HepG2 (cell line): Measurements from ENCODE around the gene HYDIN. TPM values are rescaled to one million over a fixed set of nuclear protein-coding genes. Genes with fewer than 3 reads are reported as not detected.

Source experiments
- ATAC-seq: fragments of 200-7000 bp; cut with Tn5 transposase; 3 replicates; pipeline ENCODE4 v1.9.1; 2020; ENCODE audit warnings: mild to moderate bottlenecking, moderate library complexity
- BruUV-seq: library from RNA; stranded (reverse); fragments of 400-500 nt; replicated peaks from 2 replicates; lab custom pipeline; 2021; lab: Mats Ljungman, UMichigan
- CTCF ChIA-PET: fragments of 300-600 bp; formaldehyde crosslinking; extraction: SDS; loops from one replicate; lab custom pipeline; 2021; ENCODE audit warnings: low total read pairs, inconsistent platforms, low intra/inter-chr PET ratio; lab: Yijun Ruan, JAX
- POLR2A ChIA-PET: fragments of 350-600 bp; sonication (Branson Sonifier 250); formaldehyde crosslinking; loops from one replicate; lab custom pipeline; 2020; ENCODE audit warnings: antibody characterized with exemption, inconsistent platforms; lab: Yijun Ruan, JAX
- DNase-seq: peaks from one replicate; pipeline ENCODE4 v3.0.0-alpha.2; 2015; ENCODE audit warnings: low spot score
- FAIRE-seq: peaks from 3 replicates; lab custom pipeline; 2011; peaks lifted over from hg19 to GRCh38; lab: Jason Lieb, UNC
- H2AFZ ChIP-seq: one replicate; pipeline ENCODE4 v1.6.1; 2011; ENCODE audit warnings: low read length, inconsistent platforms
- H3K27ac ChIP-seq: fragments of 300-600 bp; 3 replicates; pipeline ENCODE4 v1.8.0; 2011; ENCODE audit warnings: mixed run types, mild to moderate bottlenecking, mixed read lengths, low read length, inconsistent platforms; ENCODE audit not compliant: insufficient read depth; ENCODE audit errors: extremely low read length
- H3K27me3 ChIP-seq, 2 experiments: fragments of 200-600 bp in 1 of 2; 2 replicates in 1 of 2; 3 replicates in 1 of 2; pipeline versions ENCODE4 v1.6.0 to v1.8.0; 2011; ENCODE audit warnings: low read length in 2 of 2, mild to moderate bottlenecking in 2 of 2, moderate library complexity in 2 of 2, inconsistent platforms in 1 of 2; ENCODE audit not compliant: insufficient read depth in 2 of 2, control insufficient read depth in 1 of 2
- H3K36me3 ChIP-seq, 2 experiments: fragments of 200-600 bp in 1 of 2; replicated peaks in 1 of 2; 2 replicates in 1 of 2; 3 replicates in 1 of 2; pipeline versions ENCODE4 v1.5.1 to v1.8.0; 2011; ENCODE audit warnings: low read length in 2 of 2, inconsistent platforms in 1 of 2; ENCODE audit not compliant: insufficient read depth in 2 of 2, control insufficient read depth in 1 of 2
- H3K4me1 ChIP-seq: 2 replicates; pipeline ENCODE4 v1.5.1; 2012; ENCODE audit warnings: low read length, inconsistent platforms; ENCODE audit not compliant: insufficient read depth
- H3K4me2 ChIP-seq: 2 replicates; pipeline ENCODE4 v1.6.0; 2011; ENCODE audit warnings: low read depth, low read length, inconsistent platforms
- H3K4me3 ChIP-seq, 3 experiments: fragments of 200-600 bp in 1 of 3; sonication (generic), shearing (Covaris generic) in 1 of 3; replicated peaks in 1 of 3; 2 replicates each; pipeline ENCODE4 v1.5.1; 2011 to 2016; ENCODE audit warnings: low read length in 3 of 3, inconsistent platforms in 2 of 3, low read depth in 2 of 3, mild to moderate bottlenecking in 2 of 3, control low read depth in 1 of 3, mixed read lengths in 1 of 3; ENCODE audit not compliant: insufficient read depth in 1 of 3
- H3K79me2 ChIP-seq: one replicate; pipeline ENCODE4 v1.6.1; 2011; ENCODE audit warnings: low read length, inconsistent platforms; ENCODE audit not compliant: insufficient read depth
- H3K9ac ChIP-seq: 2 replicates; pipeline ENCODE4 v1.6.0; 2011; ENCODE audit warnings: mild to moderate bottlenecking, low read depth, low read length, inconsistent platforms; ENCODE audit not compliant: insufficient read depth
- H3K9me3 ChIP-seq: 2 replicates; pipeline ENCODE4 v1.5.1; 2012; ENCODE audit warnings: mild to moderate bottlenecking, low read length
- H4K20me1 ChIP-seq: 2 replicates; pipeline ENCODE4 v1.6.0; 2011; ENCODE audit warnings: inconsistent platforms, mild to moderate bottlenecking, low read length, moderate library complexity; ENCODE audit not compliant: insufficient read depth
- DMTF1 ChIP-seq: sonication (generic); formaldehyde crosslinking; IDR thresholded peaks from 2 replicates; pipeline ENCODE4 v1.4.0; 2020; ENCODE audit warnings: mild to moderate bottlenecking, missing genetic modification reagents
- ETS1 ChIP-seq: sonication (generic); formaldehyde crosslinking; IDR thresholded peaks from 2 replicates; pipeline ENCODE4 v1.4.0; 2020; ENCODE audit warnings: missing genetic modification reagents
- FLYWCH1 ChIP-seq: sonication (generic); formaldehyde crosslinking; IDR thresholded peaks from 2 replicates; pipeline ENCODE4 v1.8.1; 2023; ENCODE audit warnings: mild to moderate bottlenecking, missing genetic modification reagents
- FOSL1 ChIP-seq: sonication (generic); formaldehyde crosslinking; IDR thresholded peaks from 2 replicates; pipeline ENCODE4 v1.9.0; 2021; ENCODE audit warnings: missing genetic modification reagents, borderline replicate concordance
- KDM3A ChIP-seq: IDR thresholded peaks from 2 replicates; pipeline ENCODE4 v1.6.1; 2018; ENCODE audit warnings: low read depth, missing compliant biosample characterization
- NCOA5 ChIP-seq: sonication (generic); formaldehyde crosslinking; IDR thresholded peaks from 2 replicates; pipeline ENCODE4 v1.4.0; 2020; ENCODE audit warnings: missing genetic modification reagents
- NFIC ChIP-seq: IDR thresholded peaks from 2 replicates; pipeline ENCODE4 v1.6.1; 2012; ENCODE audit warnings: mild to moderate bottlenecking, low read length, inconsistent platforms
- NFKBIZ ChIP-seq: IDR thresholded peaks from 2 replicates; pipeline ENCODE4 v1.6.1; 2018; ENCODE audit warnings: missing genetic modification reagents, missing compliant biosample characterization
- PHF8 ChIP-seq: sonication (generic); formaldehyde crosslinking; IDR thresholded peaks from 2 replicates; pipeline ENCODE4 v1.5.0; 2020; ENCODE audit warnings: missing genetic modification reagents
- ZBTB10 ChIP-seq: sonication (generic); formaldehyde crosslinking; IDR thresholded peaks from 2 replicates; pipeline ENCODE4 v1.4.0; 2020; ENCODE audit warnings: missing genetic modification reagents, borderline replicate concordance
- ZNF761 ChIP-seq: sonication (generic); formaldehyde crosslinking; conservative IDR thresholded peaks from 2 replicates; pipeline ENCODE4 v1.4.0; 2020; ENCODE audit warnings: mild to moderate bottlenecking, missing genetic modification reagents
- WGBS: methylation state at CpG from one replicate; pipeline ENCODE4 v1.1.6; 2017; ENCODE audit warnings: low lambda C conversion rate; 5-methylcytosine and 5-hydroxymethylcytosine counted together
- in situ Hi-C: cut with HindIII; loops from 2 replicates; pipeline ENCODE4 v1.10.0; 2017; ENCODE audit warnings: low pct_unique_long_range_greater_than_20kb; ENCODE audit not compliant: extremely low pct_ligation_motif_present
- intact Hi-C: fragments of 100-400 bp; cut with micrococcal nuclease; formaldehyde crosslinking; loops from one replicate; pipeline ENCODE4 v1.10.0; 2022; ENCODE audit not compliant: unreplicated experiment
- polyA plus RNA-seq, 8 experiments: library from polyadenylated mRNA; depleted of rRNA in 3 of 8; stranded (reverse) in 7 of 8; unstranded in 1 of 8; fragments of >200 nt; fragmentation: Illumina TruSeq in 4 of 8; extraction: Trizol in 4 of 8; gene quantifications; 2 replicates each; pipeline versions ENCODE4 v1.2.1 to v1.2.3, GENCODE V29; 2011 to 2016; ENCODE audit warnings: low read depth in 4 of 8, missing spikeins in 1 of 8, mixed read lengths in 1 of 8; ENCODE audit not compliant: insufficient read depth in 1 of 8
- total RNA-seq, 5 experiments: library from RNA; depleted of rRNA; stranded (reverse); fragments of >200 nt; fragmentation: Illumina TruSeq; extraction: Trizol; gene quantifications; 2 replicates each; pipeline ENCODE4 v1.2.3, GENCODE V29; 2016; ENCODE audit warnings: low read depth in 1 of 5

The HYDIN gene
- total and polyA plus RNA-seq, 2 of the 13 experiments (the other 11 are each of a cell fraction or from before 2014, with no cell fraction given), result not detected

- intact Hi-C loops, result no loop called here
- WGBS, result 29% methylated on average over 5 of the region's 5 CpGs
- Histone ChIP-seq H3K27me3 (peaks cover 0 to 7% of the 10 kb centered on the region in 2 experiments; a peak in 2 of 5 replicates), H2AFZ (no peak overlapping the region), H4K20me1 (no peaks in the 10 kb centered on the region), H3K27ac (no peak overlapping the region), H3K9ac (no peak overlapping the region), H3K4me1 (no peaks in the 10 kb centered on the region), H3K9me3 (no peaks in the 10 kb centered on the region), H3K4me3 (no peak overlapping the region), H3K79me2 (no peaks in the 10 kb centered on the region), H3K4me2 (no peak overlapping the region), H3K36me3 (no peaks in the 10 kb centered on the region)
- ChIA-PET CTCF (no interaction called here), POLR2A (no interaction called here)
- FAIRE-seq, result no peak
- DNase-seq, result no peak
- TF ChIP-seq ETS1 (no peak), ZBTB10 (CRISPR knock-in tag) (no peak), DMTF1 (no peak), PHF8 (CRISPR knock-in tag) (no peak), FLYWCH1 (CRISPR knock-in tag) (no peak), NFIC (no peak), NFKBIZ (CRISPR knock-in tag) (no peak), ZNF761 (CRISPR knock-in tag) (no peak), KDM3A (CRISPR knock-in tag) (no peak), FOSL1 (CRISPR knock-in tag) (no peak), NCOA5 (no peak)
- no peak for ATAC-seq
- in situ Hi-C loops, result no loop called here
- BruUV-seq, result no TSS peak
These were observed 20.1 kb upstream of the HYDIN start for GRCh38 chr16:71250461-71251235.
